Liver (tissue), 3 donors: Measurements from ENCODE around the gene ERGIC1.

Source experiments
- FOXA1 ChIP-seq: IDR thresholded peaks from 2 replicates; pipeline ENCODE4 v1.6.1; 2016; ENCODE audit warnings: antibody characterized with exemption
- GABPA ChIP-seq, 2 donors: IDR thresholded peaks in 1 of 2; conservative IDR thresholded peaks in 1 of 2; 2 replicates each; pipeline ENCODE4 v1.6.1; 2016; ENCODE audit warnings: antibody characterized with exemption in 2 of 2, mild to moderate bottlenecking in 1 of 2, moderate library complexity in 1 of 2
- HNF4G ChIP-seq: IDR thresholded peaks from 2 replicates; pipeline ENCODE4 v1.6.1; 2016; ENCODE audit warnings: antibody characterized with exemption
- JUND ChIP-seq, 2 donors: IDR thresholded peaks; 2 replicates each; pipeline ENCODE4 v1.6.1; 2016; ENCODE audit warnings: antibody characterized with exemption in 2 of 2
- RAD21 ChIP-seq, 2 donors: IDR thresholded peaks; 2 replicates each; pipeline ENCODE4 v1.6.1; 2016; ENCODE audit warnings: antibody characterized with exemption in 2 of 2, mild to moderate bottlenecking in 2 of 2
- SP1 ChIP-seq: IDR thresholded peaks from 2 replicates; pipeline ENCODE4 v1.6.1; 2018; ENCODE audit warnings: antibody characterized with exemption, mild to moderate bottlenecking
- TAF1 ChIP-seq: conservative IDR thresholded peaks from 2 replicates; pipeline ENCODE4 v1.6.1; 2016; ENCODE audit warnings: antibody characterized with exemption, mild to moderate bottlenecking
- YY1 ChIP-seq: IDR thresholded peaks from 2 replicates; pipeline ENCODE4 v1.6.1; 2016; ENCODE audit warnings: antibody characterized with exemption, mild to moderate bottlenecking
- TF ChIP-seq, protein P1 (sequence below): IDR thresholded peaks from 2 replicates; pipeline ENCODE4 v1.6.1; 2016; ENCODE audit warnings: antibody characterized with exemption
- TF ChIP-seq, protein P2 (sequence below): fragments of 150-350 bp; IDR thresholded peaks from 2 replicates; pipeline ENCODE4 v1.5.1; 2017; ENCODE audit warnings: improper control_type of control experiment, low read depth, low read length; ENCODE audit not compliant: missing input control
- TF ChIP-seq, protein P3 (sequence below): IDR thresholded peaks from 2 replicates; pipeline ENCODE4 v1.6.1; 2016; ENCODE audit warnings: antibody characterized with exemption, mild to moderate bottlenecking
- TF ChIP-seq, protein P4 (sequence below): IDR thresholded peaks from 2 replicates; pipeline ENCODE4 v1.6.1; 2016; ENCODE audit warnings: antibody characterized with exemption
- donor health status: healthy.
- donor health status: healthy.

DNA sequence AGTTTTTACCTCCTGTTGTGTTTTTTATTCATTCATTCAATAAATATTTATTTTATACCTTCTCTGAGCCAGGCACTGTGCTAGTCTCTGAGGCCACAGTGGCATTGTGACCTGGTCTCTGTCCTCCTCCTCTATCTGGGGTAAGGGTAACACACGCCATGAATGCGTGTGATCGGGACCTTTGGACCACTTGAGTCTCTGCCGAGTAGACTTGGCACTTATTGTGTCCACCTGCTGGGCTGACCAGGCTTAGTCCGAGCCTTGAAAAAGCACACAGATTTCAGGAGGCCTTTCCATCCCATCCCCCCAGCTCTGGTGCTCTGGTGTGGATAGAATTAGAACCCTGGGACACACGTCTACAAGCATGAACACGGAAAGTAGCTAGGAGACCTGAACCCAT, 58.7 kb downstream of the ERGIC1 start:
- TF ChIP-seq, protein P1, sequence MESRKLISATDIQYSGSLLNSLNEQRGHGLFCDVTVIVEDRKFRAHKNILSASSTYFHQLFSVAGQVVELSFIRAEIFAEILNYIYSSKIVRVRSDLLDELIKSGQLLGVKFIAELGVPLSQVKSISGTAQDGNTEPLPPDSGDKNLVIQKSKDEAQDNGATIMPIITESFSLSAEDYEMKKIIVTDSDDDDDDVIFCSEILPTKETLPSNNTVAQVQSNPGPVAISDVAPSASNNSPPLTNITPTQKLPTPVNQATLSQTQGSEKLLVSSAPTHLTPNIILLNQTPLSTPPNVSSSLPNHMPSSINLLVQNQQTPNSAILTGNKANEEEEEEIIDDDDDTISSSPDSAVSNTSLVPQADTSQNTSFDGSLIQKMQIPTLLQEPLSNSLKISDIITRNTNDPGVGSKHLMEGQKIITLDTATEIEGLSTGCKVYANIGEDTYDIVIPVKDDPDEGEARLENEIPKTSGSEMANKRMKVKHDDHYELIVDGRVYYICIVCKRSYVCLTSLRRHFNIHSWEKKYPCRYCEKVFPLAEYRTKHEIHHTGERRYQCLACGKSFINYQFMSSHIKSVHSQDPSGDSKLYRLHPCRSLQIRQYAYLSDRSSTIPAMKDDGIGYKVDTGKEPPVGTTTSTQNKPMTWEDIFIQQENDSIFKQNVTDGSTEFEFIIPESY, result peak; percentile 77
- TF ChIP-seq, protein P2, sequence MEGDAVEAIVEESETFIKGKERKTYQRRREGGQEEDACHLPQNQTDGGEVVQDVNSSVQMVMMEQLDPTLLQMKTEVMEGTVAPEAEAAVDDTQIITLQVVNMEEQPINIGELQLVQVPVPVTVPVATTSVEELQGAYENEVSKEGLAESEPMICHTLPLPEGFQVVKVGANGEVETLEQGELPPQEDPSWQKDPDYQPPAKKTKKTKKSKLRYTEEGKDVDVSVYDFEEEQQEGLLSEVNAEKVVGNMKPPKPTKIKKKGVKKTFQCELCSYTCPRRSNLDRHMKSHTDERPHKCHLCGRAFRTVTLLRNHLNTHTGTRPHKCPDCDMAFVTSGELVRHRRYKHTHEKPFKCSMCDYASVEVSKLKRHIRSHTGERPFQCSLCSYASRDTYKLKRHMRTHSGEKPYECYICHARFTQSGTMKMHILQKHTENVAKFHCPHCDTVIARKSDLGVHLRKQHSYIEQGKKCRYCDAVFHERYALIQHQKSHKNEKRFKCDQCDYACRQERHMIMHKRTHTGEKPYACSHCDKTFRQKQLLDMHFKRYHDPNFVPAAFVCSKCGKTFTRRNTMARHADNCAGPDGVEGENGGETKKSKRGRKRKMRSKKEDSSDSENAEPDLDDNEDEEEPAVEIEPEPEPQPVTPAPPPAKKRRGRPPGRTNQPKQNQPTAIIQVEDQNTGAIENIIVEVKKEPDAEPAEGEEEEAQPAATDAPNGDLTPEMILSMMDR, result peak; percentile 45
- no peak for TF ChIP-seq TAF1
- TF ChIP-seq, protein P3, sequence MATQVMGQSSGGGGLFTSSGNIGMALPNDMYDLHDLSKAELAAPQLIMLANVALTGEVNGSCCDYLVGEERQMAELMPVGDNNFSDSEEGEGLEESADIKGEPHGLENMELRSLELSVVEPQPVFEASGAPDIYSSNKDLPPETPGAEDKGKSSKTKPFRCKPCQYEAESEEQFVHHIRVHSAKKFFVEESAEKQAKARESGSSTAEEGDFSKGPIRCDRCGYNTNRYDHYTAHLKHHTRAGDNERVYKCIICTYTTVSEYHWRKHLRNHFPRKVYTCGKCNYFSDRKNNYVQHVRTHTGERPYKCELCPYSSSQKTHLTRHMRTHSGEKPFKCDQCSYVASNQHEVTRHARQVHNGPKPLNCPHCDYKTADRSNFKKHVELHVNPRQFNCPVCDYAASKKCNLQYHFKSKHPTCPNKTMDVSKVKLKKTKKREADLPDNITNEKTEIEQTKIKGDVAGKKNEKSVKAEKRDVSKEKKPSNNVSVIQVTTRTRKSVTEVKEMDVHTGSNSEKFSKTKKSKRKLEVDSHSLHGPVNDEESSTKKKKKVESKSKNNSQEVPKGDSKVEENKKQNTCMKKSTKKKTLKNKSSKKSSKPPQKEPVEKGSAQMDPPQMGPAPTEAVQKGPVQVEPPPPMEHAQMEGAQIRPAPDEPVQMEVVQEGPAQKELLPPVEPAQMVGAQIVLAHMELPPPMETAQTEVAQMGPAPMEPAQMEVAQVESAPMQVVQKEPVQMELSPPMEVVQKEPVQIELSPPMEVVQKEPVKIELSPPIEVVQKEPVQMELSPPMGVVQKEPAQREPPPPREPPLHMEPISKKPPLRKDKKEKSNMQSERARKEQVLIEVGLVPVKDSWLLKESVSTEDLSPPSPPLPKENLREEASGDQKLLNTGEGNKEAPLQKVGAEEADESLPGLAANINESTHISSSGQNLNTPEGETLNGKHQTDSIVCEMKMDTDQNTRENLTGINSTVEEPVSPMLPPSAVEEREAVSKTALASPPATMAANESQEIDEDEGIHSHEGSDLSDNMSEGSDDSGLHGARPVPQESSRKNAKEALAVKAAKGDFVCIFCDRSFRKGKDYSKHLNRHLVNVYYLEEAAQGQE, result peak; percentile 83
- peak; percentile 98 for TF ChIP-seq SP1
- TF ChIP-seq GABPA (IDR thresholded peaks at IDR 0.05 in 1 of 2, conservative IDR thresholded peaks at IDR 0.05 in 1 of 2), result peak in 1 of 2 donors; percentile 45
- TF ChIP-seq, protein P4, sequence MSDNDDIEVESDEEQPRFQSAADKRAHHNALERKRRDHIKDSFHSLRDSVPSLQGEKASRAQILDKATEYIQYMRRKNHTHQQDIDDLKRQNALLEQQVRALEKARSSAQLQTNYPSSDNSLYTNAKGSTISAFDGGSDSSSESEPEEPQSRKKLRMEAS, result peak; percentile 90
- TF ChIP-seq JUND (IDR thresholded peaks at IDR 0.05), result peak; percentile 64 to 82
- TF ChIP-seq HNF4G, result peak; percentile 92
- TF ChIP-seq YY1, result no peak
- peak; percentile 80 for TF ChIP-seq FOXA1
- TF ChIP-seq RAD21 (IDR thresholded peaks at IDR 0.05), result peak; percentile 67 to 75
